Adipocyte (in vitro differentiated cells): ENCODE results near the gene LSG1.

Source experiments
- DNase-seq: peaks from one replicate; pipeline ENCODE4 v3.0.0-alpha.2; 2015; ENCODE audit warnings: low read depth
- H3K27me3 ChIP-seq: replicated peaks from 2 replicates; pipeline ENCODE4 v1.7.0; 2013; ENCODE audit warnings: mild to moderate bottlenecking, low read length, moderate library complexity; ENCODE audit not compliant: control insufficient read depth, insufficient read depth
- H3K36me3 ChIP-seq: 2 replicates; pipeline ENCODE4 v1.7.0; 2013; ENCODE audit warnings: low read length, mild to moderate bottlenecking, moderate library complexity; ENCODE audit not compliant: control insufficient read depth, insufficient read depth, severe bottlenecking
- H3K4me1 ChIP-seq: 2 replicates; pipeline ENCODE4 v1.7.0; 2013; ENCODE audit warnings: mild to moderate bottlenecking, low read length, moderate library complexity; ENCODE audit not compliant: control insufficient read depth, insufficient read depth
- H3K4me3 ChIP-seq: 2 replicates; pipeline ENCODE4 v1.7.0; 2013; ENCODE audit warnings: mild to moderate bottlenecking, low read length, moderate library complexity
- H3K9ac ChIP-seq: 2 replicates; pipeline ENCODE4 v1.7.0; 2013; ENCODE audit warnings: mild to moderate bottlenecking, low read length, moderate library complexity
- H3K9me3 ChIP-seq: 2 replicates; pipeline ENCODE4 v1.7.0; 2013; ENCODE audit warnings: mild to moderate bottlenecking, low read length, moderate library complexity; ENCODE audit not compliant: control insufficient read depth

Gene LSG1

GRCh38 chr3:194623449-194624290 is 48.3 kb downstream of the LSG1 start:
- DNase-seq = no peak
- H3K36me3 ChIP-seq = peaks cover 17% of the 10 kb centered on the region
- H3K27me3 ChIP-seq = no peaks in the 10 kb centered on the region
- no peak overlapping the region for H3K9ac ChIP-seq
- H3K9me3 ChIP-seq = no peaks in the 10 kb centered on the region
- no peak overlapping the region for H3K4me3 ChIP-seq
- no peaks in the 10 kb centered on the region for H3K4me1 ChIP-seq

- DNase-seq = no peak
- peaks cover 17% of the 10 kb centered on the region for H3K36me3 ChIP-seq
- H3K27me3 ChIP-seq = no peaks in the 10 kb centered on the region
- no peak overlapping the region for H3K9ac ChIP-seq
- H3K9me3 ChIP-seq = no peaks in the 10 kb centered on the region
- no peak overlapping the region for H3K4me3 ChIP-seq
- no peaks in the 10 kb centered on the region for H3K4me1 ChIP-seq
Observed at GRCh38 chr3:194622621-194623340, 49.2 kb downstream of the LSG1 start.

GRCh38 chr3:194621947-194622346 is 50.0 kb downstream of the LSG1 start:
- no peak overlapping the region for H3K9ac ChIP-seq
- no peak for DNase-seq
- no peak overlapping the region for H3K4me3 ChIP-seq
- H3K36me3 ChIP-seq = peaks cover 11% of the 10 kb centered on the region
- no peaks in the 10 kb centered on the region for H3K27me3 ChIP-seq
- no peaks in the 10 kb centered on the region for H3K4me1 ChIP-seq
- H3K9me3 ChIP-seq = no peaks in the 10 kb centered on the region

- peaks cover 9% of the 10 kb centered on the region for H3K36me3 ChIP-seq
- no peaks in the 10 kb centered on the region for H3K4me1 ChIP-seq
- H3K4me3 ChIP-seq = no peak overlapping the region
- H3K9ac ChIP-seq = no peak overlapping the region
- H3K9me3 ChIP-seq = no peaks in the 10 kb centered on the region
- DNase-seq = no peak
- H3K27me3 ChIP-seq = no peaks in the 10 kb centered on the region
Observed at GRCh38 chr3:194620196-194620595, 51.8 kb downstream of the LSG1 start.

- H3K9ac ChIP-seq = no peak overlapping the region
- no peak for DNase-seq
- no peak overlapping the region for H3K4me3 ChIP-seq
- peaks cover 5% of the 10 kb centered on the region for H3K36me3 ChIP-seq
- H3K4me1 ChIP-seq = no peaks in the 10 kb centered on the region
- no peaks in the 10 kb centered on the region for H3K27me3 ChIP-seq
- no peaks in the 10 kb centered on the region for H3K9me3 ChIP-seq
Observed at GRCh38 chr3:194619741-194620140, 52.2 kb downstream of the LSG1 start.

- Histone ChIP-seq H3K9me3 (no peaks in the 10 kb centered on the region), H3K4me1 (no peaks in the 10 kb centered on the region), H3K4me3 (no peak overlapping the region), H3K36me3 (peaks cover 5% of the 10 kb centered on the region), H3K9ac (no peak overlapping the region), H3K27me3 (no peaks in the 10 kb centered on the region)
- no peak for DNase-seq
Observed at GRCh38 chr3:194618858-194619608, 53.0 kb downstream of the LSG1 start.

- Histone ChIP-seq H3K36me3 (peaks cover 5% of the 10 kb centered on the region), H3K4me1 (no peaks in the 10 kb centered on the region)
Observed at GRCh38 chr3:194617827-194618226, 54.2 kb downstream of the LSG1 start.

GRCh38 chr3:194617143-194617671 is 54.8 kb downstream of the LSG1 start:
- H3K27me3 ChIP-seq = no peaks in the 10 kb centered on the region
- H3K9ac ChIP-seq = no peak overlapping the region
- H3K4me3 ChIP-seq = no peak overlapping the region
- no peak for DNase-seq
- H3K9me3 ChIP-seq = no peaks in the 10 kb centered on the region
- H3K4me1 ChIP-seq = no peaks in the 10 kb centered on the region
- peaks cover 5% of the 10 kb centered on the region for H3K36me3 ChIP-seq

More at GRCh38 chr3:194617827-194618226, 54.2 kb downstream of the LSG1 start:
- Histone ChIP-seq H3K9me3 (no peaks in the 10 kb centered on the region), H3K4me3 (no peak overlapping the region), H3K27me3 (no peaks in the 10 kb centered on the region), H3K9ac (no peak overlapping the region)
- DNase-seq = no peak

GRCh38 chr3:194615226-194615625 is 56.8 kb downstream of the LSG1 start:
- Histone ChIP-seq H3K9me3 (no peaks in the 10 kb centered on the region), H3K36me3 (peaks cover 5% of the 10 kb centered on the region), H3K4me3 (no peak overlapping the region), H3K27me3 (no peaks in the 10 kb centered on the region), H3K9ac (no peak overlapping the region), H3K4me1 (no peaks in the 10 kb centered on the region)
- DNase-seq = no peak

GRCh38 chr3:194612221-194612620 is 59.8 kb downstream of the LSG1 start:
- Histone ChIP-seq H3K9me3 (no peaks in the 10 kb centered on the region), H3K36me3 (peaks cover 5% of the 10 kb centered on the region), H3K4me3 (no peak overlapping the region), H3K27me3 (peaks cover 3% of the 10 kb centered on the region), H3K9ac (no peak overlapping the region), H3K4me1 (no peaks in the 10 kb centered on the region)
- DNase-seq = no peak

- H3K4me1 ChIP-seq = no peaks in the 10 kb centered on the region
- peaks cover 4% of the 10 kb centered on the region for H3K36me3 ChIP-seq
- H3K9me3 ChIP-seq = no peaks in the 10 kb centered on the region
- no peak overlapping the region for H3K4me3 ChIP-seq
- no peak for DNase-seq
- H3K9ac ChIP-seq = no peak overlapping the region
- peaks cover 3% of the 10 kb centered on the region for H3K27me3 ChIP-seq
Observed at GRCh38 chr3:194610689-194611088, 61.3 kb downstream of the LSG1 start.
